Adrenal gland (tissue), 12 donors: ENCODE data around the gene NR2F6. TPM values are rescaled to one million over a fixed set of nuclear protein-coding genes. Genes with fewer than 3 reads are reported as not detected.

Experiments
- DNase-seq, 7 donors: peaks; one replicate each; pipeline ENCODE4 v3.0.0-alpha.2; 2019 to 2020
- H3K27ac ChIP-seq, 5 donors: fragments of 200-600 bp; sonication (generic) in 4 of 5; 1 replicate in 3 of 5; 2 replicates in 2 of 5; pipeline versions ENCODE4 v1.5.1 to v1.8.0; 2016 to 2020; ENCODE audit warnings: mild to moderate bottlenecking in 1 of 5
- H3K27me3 ChIP-seq: fragments of 200-600 bp; 2 replicates; pipeline ENCODE4 v1.8.0; 2021
- H3K36me3 ChIP-seq, 2 donors: fragments of 200-600 bp; replicated peaks in 1 of 2; 1 replicate in 1 of 2; 2 replicates in 1 of 2; pipeline versions ENCODE4 v1.5.1 to v1.8.0; 2018 to 2022
- H3K4me1 ChIP-seq, 2 donors: fragments of 200-600 bp; replicated peaks in 1 of 2; 1 replicate in 1 of 2; 2 replicates in 1 of 2; pipeline versions ENCODE4 v1.5.1 to v1.8.0; 2018 to 2021
- H3K4me3 ChIP-seq, 4 donors: fragments of 200-600 bp; sonication (generic) in 3 of 4; one replicate each; pipeline ENCODE4 v1.5.1; 2016 to 2018
- H3K9me3 ChIP-seq, 3 donors: fragments of 200-600 bp; sonication (generic) in 1 of 3; replicated peaks in 1 of 3; 1 replicate in 2 of 3; 2 replicates in 1 of 3; pipeline versions ENCODE4 v1.5.1 to v1.8.0; 2016 to 2021
- POLR2A ChIP-seq, 2 donors: fragments of 450-650 bp; IDR thresholded peaks; one replicate each; pipeline ENCODE4 v1.6.1; 2017; ENCODE audit warnings: antibody characterized with exemption in 2 of 2, mild to moderate bottlenecking in 2 of 2, moderate library complexity in 1 of 2
- WGBS, 4 donors: extraction: QIAGEN DNeasy Blood & Tissue Kit in 2 of 4; methylation state at CpG; one replicate each; pipeline versions ENCODE4 v1.1.5 to v1.1.7; 2013 to 2017; 5-methylcytosine and 5-hydroxymethylcytosine counted together
- intact Hi-C, 2 donors: fragments of 100-400 bp; cut with DNase I; formaldehyde crosslinking; loops; one replicate each; pipeline versions ENCODE4 v1.14.1 to v1.15.0; 2022 to 2023
- polyA plus RNA-seq, 3 donors: library from polyadenylated mRNA; stranded (reverse); fragments of 200-250 nt in 2 of 3; fragments of 350-450 nt in 1 of 3; fragmentation: Illumina TruSeq in 1 of 3; extraction: RNeasy Lipid Tissue Mini Kit (QIAGEN cat#74804) in 1 of 3; gene quantifications; one replicate each; pipeline ENCODE4 v1.2.3, GENCODE V29; 2013 to 2014
- total RNA-seq, 9 donors: library from RNA; depleted of rRNA in 4 of 9; stranded (reverse); fragments of >200 nt in 4 of 9; fragments of 120-200 nt in 1 of 9; fragmentation: NEBNext Ultra II Directional in 1 of 9; extraction: Animal tissue kit (Norgen Biotek cat#: 25700) in 1 of 9; gene quantifications; one replicate each; pipeline versions ENCODE4 v1.1.0 to v1.2.4, GENCODE V29; 2013 to 2023
- TF ChIP-seq, protein P1 (sequence below), 6 experiments: fragments of 450-650 bp in 4 of 6; fragments of 200-600 bp in 2 of 6; sonication (generic) in 1 of 6; IDR thresholded peaks; 1 replicate in 5 of 6; 2 replicates in 1 of 6; pipeline versions ENCODE4 v1.5.1 to v1.8.0; 2016 to 2021; ENCODE audit warnings: antibody characterized with exemption in 6 of 6, mild to moderate bottlenecking in 2 of 6, moderate library complexity in 1 of 6
- donor health status: healthy with polysubstance abuse.
- donor health status: Bipolar disorder and iron deficiency.
- donor health status: DM: yes; HTN: yes; CAD: no.
- donor health status: DM: no; HTN: no; CAD: no.
- donor health status: DM: no; HTN: no; CAD: no.
- donor health status: DM: yes; HTN: yes; CAD: no.

NR2F6 gene
- total and polyA plus RNA-seq, 12 donors, result 6.6 to 140 (median 39.8) TPM

DNA sequence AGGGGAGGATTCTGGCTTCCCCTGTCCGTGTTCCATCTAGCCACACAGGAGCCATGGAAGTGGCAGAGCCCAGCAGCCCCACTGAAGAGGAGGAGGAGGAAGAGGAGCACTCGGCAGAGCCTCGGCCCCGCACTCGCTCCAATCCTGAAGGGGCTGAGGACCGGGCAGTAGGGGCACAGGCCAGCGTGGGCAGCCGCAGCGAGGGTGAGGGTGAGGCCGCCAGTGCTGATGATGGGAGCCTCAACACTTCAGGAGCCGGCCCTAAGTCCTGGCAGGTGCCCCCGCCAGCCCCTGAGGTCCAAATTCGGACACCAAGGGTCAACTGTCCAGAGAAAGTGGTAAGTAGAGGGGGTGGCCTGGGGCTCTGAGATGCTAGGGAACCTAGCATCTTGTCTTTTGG is 23.0 kb upstream of the NR2F6 start:
- Histone ChIP-seq H3K9me3 (no peaks in the 10 kb centered on the region), H3K4me1 (peaks cover 8 to 10% of the 10 kb centered on the region in 2 donors), H3K4me3 (no peak overlapping the region), H3K27me3 (no peaks in the 10 kb centered on the region), H3K36me3 (peaks cover 0 to 41% of the 10 kb centered on the region in 2 donors), H3K27ac (no peak overlapping the region)
- no peak for DNase-seq
- intact Hi-C loops, result no loop called here
- 83 to 92% (median 90%) methylated on average over 1 to 13 of the region's 13 CpGs for WGBS, 4 donors
- no peak for TF ChIP-seq POLR2A (IDR thresholded peaks at IDR 0.05)
- TF ChIP-seq, protein P1, sequence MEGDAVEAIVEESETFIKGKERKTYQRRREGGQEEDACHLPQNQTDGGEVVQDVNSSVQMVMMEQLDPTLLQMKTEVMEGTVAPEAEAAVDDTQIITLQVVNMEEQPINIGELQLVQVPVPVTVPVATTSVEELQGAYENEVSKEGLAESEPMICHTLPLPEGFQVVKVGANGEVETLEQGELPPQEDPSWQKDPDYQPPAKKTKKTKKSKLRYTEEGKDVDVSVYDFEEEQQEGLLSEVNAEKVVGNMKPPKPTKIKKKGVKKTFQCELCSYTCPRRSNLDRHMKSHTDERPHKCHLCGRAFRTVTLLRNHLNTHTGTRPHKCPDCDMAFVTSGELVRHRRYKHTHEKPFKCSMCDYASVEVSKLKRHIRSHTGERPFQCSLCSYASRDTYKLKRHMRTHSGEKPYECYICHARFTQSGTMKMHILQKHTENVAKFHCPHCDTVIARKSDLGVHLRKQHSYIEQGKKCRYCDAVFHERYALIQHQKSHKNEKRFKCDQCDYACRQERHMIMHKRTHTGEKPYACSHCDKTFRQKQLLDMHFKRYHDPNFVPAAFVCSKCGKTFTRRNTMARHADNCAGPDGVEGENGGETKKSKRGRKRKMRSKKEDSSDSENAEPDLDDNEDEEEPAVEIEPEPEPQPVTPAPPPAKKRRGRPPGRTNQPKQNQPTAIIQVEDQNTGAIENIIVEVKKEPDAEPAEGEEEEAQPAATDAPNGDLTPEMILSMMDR (IDR thresholded peaks at IDR 0.05), result no peak

DNA sequence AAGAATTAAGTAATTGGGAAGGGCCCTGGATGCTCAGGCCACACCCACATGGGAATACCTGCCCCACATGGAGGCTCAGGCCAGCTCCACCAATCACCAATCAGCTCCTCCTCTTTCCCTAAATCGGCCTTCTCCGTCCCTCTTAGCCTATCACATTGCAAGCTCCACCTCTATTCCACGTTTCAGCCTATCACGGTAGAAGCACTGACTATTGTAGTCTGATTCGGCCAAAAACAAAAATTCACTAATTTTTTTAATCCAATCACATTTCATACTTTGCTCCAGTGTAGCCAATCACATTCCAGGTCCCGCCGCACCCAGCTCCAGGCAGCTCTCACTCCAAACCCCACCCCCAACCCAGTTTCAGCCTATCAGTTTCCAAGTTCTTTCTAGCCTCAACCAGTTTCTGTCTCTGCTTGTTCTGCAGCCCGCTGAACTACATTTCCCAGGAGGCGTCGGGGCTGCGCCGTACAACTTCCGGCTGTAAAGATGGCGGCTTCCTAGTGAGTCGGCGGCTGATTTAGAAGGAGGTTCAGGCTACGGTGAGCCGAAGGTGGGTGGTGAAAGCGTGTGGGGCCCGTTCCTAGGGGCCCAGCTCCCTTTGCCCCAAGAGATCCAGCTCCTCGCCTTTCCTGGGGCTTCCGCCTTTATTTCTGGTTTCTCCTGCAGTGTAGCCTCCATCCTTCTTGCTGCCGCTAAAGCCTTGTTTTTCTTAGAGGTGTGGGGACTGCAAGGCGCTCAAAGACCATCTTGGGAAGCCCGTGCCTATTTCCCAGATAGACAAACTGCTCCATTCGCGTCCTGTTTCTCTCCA is 21.5 kb upstream of the NR2F6 start, which contains the start of gene BABAM1:
TSS of gene BABAM1 (plus strand) at position 469 of the 814 bp plus-strand sequence. CDS start 1,364 bp downstream, outside the sequence.
- Histone ChIP-seq H3K4me1 (peaks cover 8 to 10% of the 10 kb centered on the region in 2 donors), H3K9me3 (no peaks in the 10 kb centered on the region), H3K36me3 (peaks cover 0 to 30% of the 10 kb centered on the region in 2 donors), H3K27me3 (no peaks in the 10 kb centered on the region), H3K4me3 (peak within 1 kb of the TSS; percentile 32 to 83 (median 54)), H3K27ac (peak within 1 kb of the TSS; percentile 20 to 61 (median 46))
- peak; percentile 96 to 99 (median 99) for DNase-seq
- WGBS, 4 donors, result 0% methylated on average over 15 to 27 of the region's 27 CpGs
- peak in 1 of 2 donors; percentile 35 for TF ChIP-seq POLR2A (IDR thresholded peaks at IDR 0.05)
- TF ChIP-seq, protein P1 (IDR thresholded peaks at IDR 0.05), result no peak
- intact Hi-C loops, result no loop called here

DNA sequence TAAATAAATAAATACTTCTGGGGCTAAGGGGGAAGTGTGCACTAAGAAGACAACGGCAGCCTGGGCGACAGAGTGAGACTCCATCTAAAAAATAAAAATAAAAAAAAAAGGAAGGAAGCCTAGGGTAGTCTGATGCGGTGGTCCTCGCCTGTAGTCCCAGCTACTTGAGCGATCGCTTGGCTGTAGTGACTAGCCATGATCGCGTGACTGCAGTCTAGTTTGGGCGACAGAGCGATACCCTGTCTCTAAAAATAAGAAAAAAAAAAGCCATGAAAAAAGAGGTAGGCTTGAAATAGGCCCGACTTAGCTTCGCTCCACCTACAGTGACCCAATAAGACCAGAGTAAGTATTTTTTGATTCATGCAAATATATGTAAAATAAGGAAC is 20.9 kb upstream of the NR2F6 start:
- 68 to 73% (median 71%) methylated on average over 12 of the region's 12 CpGs for WGBS, 4 donors
- H3K9me3 ChIP-seq, result no peaks in the 10 kb centered on the region
- H3K27me3 ChIP-seq, result no peaks in the 10 kb centered on the region
- DNase-seq, result peak in 1 of 7 donors; percentile 13
- intact Hi-C loops, result no loop called here
- H3K4me3 ChIP-seq, result no peak overlapping the region
- peaks cover 0 to 26% of the 10 kb centered on the region in 2 donors for H3K36me3 ChIP-seq
- no peak for TF ChIP-seq POLR2A (IDR thresholded peaks at IDR 0.05)
- TF ChIP-seq, protein P1 (IDR thresholded peaks at IDR 0.05), result no peak
- H3K27ac ChIP-seq, result peak overlapping the region in 1 of 5 donors; percentile 38
- H3K4me1 ChIP-seq, result peaks cover 8 to 10% of the 10 kb centered on the region in 2 donors

DNA sequence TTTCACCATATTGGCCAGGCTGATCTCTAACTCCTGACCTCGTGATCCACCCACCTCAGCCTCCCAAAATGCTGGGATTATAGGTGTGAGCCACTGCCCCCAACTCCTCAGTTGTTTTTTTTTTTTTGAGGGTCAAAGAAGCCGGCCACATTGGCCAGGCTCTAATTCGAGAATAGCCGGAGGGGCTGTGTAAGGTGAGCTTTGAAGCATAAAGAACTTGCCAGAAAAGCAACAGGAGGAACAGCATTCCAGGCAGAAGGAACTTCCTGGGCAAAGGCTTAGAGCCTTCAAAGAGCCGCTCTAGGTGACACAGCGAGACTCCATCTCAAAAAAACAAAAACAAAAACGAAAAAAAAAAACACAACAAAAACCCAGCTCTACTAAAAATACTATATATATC is 20.3 kb upstream of the NR2F6 start:
- DNase-seq, result no peak
- 89 to 92% (median 92%) methylated on average over 7 of the region's 7 CpGs for WGBS, 4 donors
- intact Hi-C loops, result no loop called here
- Histone ChIP-seq H3K36me3 (peaks cover 0 to 20% of the 10 kb centered on the region in 2 donors), H3K4me1 (peaks cover 8 to 10% of the 10 kb centered on the region in 2 donors), H3K9me3 (no peaks in the 10 kb centered on the region), H3K4me3 (no peak overlapping the region), H3K27ac (no peak overlapping the region), H3K27me3 (no peaks in the 10 kb centered on the region)
- TF ChIP-seq POLR2A (IDR thresholded peaks at IDR 0.05), result no peak
- TF ChIP-seq, protein P1 (IDR thresholded peaks at IDR 0.05), result no peak
